Stimulated activated CD4-positive, alpha-beta T cell treated with anti-CD3 and anti-CD28 coated beads, Interleukin-1b, Interleukin-23, amount 100 ng/mL, for 1 hour (primary cell): ENCODE data around the gene NANOS1.
"Not testable (repeated sequence)": the region's sequence is repeated elsewhere in the genome, so short reads cannot be mapped to it uniquely, and the experiment has no call there.

Experiments used
- DNase-seq, 2 donors: peaks; one replicate each; pipeline ENCODE4 v3.0.0-alpha.2; 2020; ENCODE audit warnings: low read depth in 2 of 2

The NANOS1 gene

GRCh38 chr10:119007211-119007574, 22.3 kb upstream of the NANOS1 start:
- DNase-seq, result no peak

GRCh38 chr10:119020627-119020946, 8.9 kb upstream of the NANOS1 start:
- DNase-seq, result no peak

DNA sequence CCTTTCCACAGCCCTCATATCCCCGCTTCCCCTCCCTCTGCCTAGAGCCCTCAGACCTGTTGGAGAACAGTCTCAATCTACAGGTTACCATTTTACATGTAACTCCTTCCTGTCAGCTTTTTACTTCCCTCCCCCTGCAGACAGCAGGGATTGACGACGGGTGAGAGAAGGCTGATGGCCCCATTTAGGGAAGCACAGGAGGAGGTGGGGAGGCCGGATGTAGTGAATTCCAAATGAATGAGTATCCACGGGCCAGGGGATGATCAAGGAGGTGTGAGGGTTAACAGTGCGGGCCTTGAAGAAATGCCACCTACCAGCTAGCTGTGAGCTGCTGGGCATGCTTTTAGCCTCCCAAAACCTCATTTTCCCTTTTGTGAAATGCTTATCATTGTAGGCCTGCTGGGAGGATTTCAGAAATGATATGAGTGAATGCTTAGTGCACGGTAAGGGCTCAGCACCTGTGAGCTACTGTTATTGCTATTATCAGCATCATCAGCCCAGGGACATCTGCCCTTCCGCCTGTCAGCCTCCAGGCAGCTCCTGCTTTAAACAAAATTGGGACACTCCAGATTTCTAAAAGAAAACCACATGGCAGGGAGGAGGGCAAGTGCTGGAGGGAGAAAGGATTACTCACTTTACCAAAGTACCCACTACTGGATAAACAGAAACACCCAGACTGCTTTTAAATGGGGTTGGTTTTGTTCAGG, 6.5 kb upstream of the NANOS1 start:
- no peak for DNase-seq

- no peak for DNase-seq
These were observed 6.0 kb upstream of the NANOS1 start for GRCh38 chr10:119023553-119023868.

- DNase-seq, result no peak
These were observed 4.6 kb upstream of the NANOS1 start for GRCh38 chr10:119024882-119025281.

GRCh38 chr10:119025336-119025735, 4.2 kb upstream of the NANOS1 start:
- no peak for DNase-seq

- DNase-seq, result no peak
These were observed 3.7 kb upstream of the NANOS1 start for GRCh38 chr10:119025776-119026175.

GRCh38 chr10:119026301-119027110, 3.0 kb upstream of the NANOS1 start:
- no peak for DNase-seq

DNA sequence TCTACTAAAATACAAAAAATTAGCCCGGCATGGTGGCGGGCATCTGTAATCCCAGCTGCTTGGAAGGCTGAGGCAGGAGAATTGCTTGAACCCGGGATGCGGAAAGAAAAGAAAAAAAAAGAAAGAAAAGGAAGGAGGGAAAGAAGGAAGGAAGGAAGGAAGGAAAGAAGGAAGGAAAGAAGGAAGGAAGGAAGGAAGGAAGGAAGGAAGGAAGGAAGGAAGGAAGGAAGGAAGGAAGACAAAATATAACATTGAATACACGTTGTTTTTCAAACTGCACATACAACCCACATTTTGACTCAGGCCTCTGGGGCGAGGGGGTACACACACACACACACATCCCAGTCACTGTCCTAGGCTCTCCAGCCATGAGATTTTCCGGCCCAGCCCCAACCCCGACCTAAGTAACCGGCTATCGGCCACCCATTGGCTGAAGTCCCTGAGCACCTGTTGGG, 1.0 kb upstream of the NANOS1 start:
- not testable (repeated sequence) for DNase-seq

- DNase-seq, result peak; percentile 56 to 61
These were observed 458 bp upstream of the NANOS1 start for GRCh38 chr10:119028900-119029612.

DNA sequence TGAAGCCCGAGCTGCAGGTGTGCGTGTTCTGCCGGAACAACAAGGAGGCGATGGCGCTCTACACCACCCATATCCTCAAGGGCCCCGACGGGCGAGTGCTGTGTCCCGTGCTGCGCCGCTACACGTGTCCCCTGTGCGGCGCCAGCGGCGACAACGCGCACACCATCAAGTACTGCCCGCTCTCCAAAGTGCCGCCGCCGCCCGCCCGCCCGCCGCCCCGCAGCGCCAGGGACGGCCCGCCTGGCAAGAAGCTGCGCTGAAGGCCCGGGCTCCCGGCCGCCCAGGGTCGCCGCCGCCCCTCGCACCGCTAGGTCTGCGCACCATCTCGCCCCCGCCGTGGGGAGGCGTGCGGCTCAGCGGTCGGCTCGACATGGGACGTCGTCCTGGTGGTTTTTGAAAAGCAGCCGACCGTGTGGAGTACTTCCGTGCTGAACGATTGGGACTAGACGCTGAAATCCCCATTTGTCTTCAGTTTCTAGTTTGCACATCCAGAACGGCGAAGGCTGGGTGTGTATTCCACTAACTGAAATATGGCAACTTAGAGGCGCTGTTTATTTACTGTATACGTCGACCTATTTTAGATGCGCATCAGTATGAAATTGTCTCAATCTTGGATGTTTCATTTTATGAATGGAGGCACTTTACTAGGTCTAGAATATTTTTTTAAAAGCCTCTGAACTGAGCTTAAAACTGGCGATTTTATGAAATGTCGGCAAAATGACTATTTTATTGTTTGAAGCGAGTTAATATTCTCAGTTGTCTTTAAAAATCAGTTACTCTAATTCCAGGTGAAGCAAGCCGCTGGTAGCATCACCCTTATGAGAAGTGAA, 1.1 kb downstream of the NANOS1 start:
- DNase-seq, result peak in 1 of 2 donors; percentile 16

DNA sequence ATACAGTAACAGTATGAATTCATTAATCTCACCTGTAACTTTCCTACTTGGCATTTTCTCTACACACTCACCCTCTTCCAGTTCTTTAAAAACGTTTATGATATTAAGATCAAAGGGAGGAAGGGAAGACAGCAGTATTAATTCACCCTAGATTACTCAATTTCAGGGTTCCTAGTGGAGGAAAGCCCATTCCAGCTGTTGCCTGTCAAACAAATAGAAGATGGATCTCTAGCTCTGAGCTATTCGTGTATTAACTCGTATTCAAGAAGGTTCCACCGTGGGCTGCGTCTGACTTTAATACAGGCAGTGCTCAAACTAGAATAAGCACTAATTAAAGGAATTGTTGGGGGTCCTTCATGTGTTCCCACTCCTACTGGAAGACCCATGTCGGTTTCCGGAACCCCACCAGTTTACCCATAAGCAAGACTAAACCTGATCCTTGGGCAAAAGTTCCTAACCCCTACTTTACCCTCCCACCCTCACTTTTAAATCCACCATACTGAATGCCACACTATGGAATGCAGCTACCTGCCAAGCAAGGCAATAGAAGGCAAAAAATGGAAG, 2.1 kb downstream of the NANOS1 start:
- DNase-seq, result no peak

DNA sequence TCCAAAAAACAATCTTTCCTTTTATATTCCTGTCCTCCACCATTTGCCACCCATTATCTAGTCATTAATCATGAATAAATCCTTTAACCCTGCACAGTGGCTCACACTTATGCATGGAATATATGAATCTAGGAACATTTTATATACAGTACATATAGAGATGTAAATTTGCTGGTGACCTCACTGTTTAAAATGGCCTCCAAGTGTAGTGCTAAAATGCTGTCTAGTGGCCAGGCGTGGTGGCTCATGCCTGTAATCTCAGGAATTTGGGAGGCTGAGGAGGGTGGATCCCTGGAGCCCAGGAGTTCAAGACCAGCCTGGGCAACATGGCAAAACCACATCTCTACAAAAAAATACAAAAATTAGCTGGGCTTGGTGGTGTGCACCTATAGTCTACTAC, 9.6 kb downstream of the NANOS1 start:
- no peak for DNase-seq

GRCh38 chr10:119041326-119041725, 11.8 kb downstream of the NANOS1 start:
- no peak for DNase-seq

GRCh38 chr10:119042169-119042568, 12.7 kb downstream of the NANOS1 start:
- no peak for DNase-seq

GRCh38 chr10:119045561-119045960, 16.0 kb downstream of the NANOS1 start:
- no peak for DNase-seq

DNA sequence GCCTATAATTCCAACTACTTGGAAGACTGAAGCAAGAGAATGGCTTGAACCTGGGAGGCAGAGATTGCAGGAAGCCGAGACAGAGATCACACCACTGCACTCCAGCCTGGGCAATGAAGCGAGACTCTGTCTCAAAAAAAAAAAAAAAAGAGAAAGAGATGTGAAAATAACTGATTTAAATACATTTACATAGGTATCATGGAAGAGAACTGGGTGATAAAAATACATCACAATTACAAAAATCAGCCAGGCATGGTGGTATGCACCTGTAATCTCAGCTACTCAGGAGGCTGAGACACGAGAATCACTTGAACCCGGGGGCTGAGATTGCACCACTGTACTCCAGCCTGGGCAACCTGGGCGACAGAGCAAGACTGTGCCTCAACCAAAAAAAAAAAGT, 19.8 kb downstream of the NANOS1 start:
- no peak for DNase-seq

DNA sequence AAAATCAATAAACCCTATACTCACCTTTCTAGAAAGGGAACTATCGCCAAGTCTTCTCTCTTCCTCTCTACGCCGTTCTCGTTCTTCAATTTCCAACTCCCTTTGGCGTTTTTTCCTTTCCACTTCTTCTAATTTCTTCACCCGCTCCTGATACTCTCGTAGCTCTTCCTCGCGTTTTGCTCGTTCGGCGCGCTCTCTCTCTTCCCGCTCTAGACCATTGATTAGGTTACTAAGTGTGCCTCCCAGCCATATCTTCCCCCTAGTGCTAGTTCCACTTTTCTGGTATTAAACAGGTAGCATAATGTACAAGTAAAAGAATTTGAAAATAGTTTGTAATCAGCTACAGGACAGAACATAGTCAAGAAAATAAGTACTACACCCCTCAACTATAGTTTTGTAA, 20.3 kb downstream of the NANOS1 start:
- DNase-seq, result no peak

GRCh38 chr10:119051775-119052174, 22.3 kb downstream of the NANOS1 start:
- no peak for DNase-seq

DNA sequence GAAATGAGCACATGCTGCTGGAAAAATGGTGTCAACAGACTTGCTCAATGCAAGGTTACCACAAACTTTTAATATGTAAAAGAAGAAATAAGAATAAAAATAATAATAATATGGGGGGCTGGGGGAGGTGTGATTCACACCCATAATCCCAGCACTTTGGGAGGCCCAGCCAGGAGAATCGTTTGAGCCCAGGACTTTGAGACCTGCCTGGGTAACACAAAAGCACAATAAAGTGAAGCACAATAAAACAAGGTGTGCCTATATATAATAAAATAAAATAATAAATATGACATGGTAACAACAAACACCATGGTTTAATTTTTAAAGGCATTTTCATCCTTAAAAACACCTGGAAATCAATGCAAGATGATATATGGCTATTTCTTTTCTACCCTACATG, 26.0 kb downstream of the NANOS1 start:
- no peak for DNase-seq

GRCh38 chr10:119058010-119058409, 28.5 kb downstream of the NANOS1 start:
- DNase-seq, result no peak

DNA sequence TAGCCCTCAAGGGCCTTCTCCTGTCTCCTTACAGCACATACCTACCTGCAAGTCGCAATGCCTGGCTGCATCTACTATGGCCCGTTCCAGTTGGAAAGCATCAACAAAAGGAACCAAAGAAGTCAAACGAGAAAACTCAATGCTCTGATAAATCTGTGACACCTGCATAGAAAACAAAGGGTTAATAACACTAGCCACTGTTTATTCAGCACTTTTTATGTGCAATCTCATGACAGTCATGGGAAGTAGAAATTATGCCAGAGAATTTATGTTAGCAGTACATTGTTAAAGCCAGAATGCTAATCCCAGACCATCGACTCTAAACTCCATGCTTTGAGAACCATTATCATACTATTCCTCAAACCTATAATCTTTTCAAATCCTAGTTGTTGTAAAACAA, 30.0 kb downstream of the NANOS1 start:
- DNase-seq, result no peak
